OCI-LY1 (cell line): ENCODE results near the gene DSTYK.

Experiments used
- H2AFZ ChIP-seq: fragments of 200-600 bp; sonication (generic), shearing (Covaris generic); 2 replicates; pipeline ENCODE4 v1.6.0; 2014; ENCODE audit warnings: antibody characterized with exemption, mild to moderate bottlenecking, low read length
- H3F3A ChIP-seq: fragments of 200-600 bp; sonication (generic), shearing (Covaris generic); 2 replicates; pipeline ENCODE4 v1.6.0; 2014; ENCODE audit warnings: mild to moderate bottlenecking, antibody characterized with exemption, low read length, moderate library complexity; ENCODE audit not compliant: insufficient read depth
- H3K27ac ChIP-seq: fragments of 200-600 bp; sonication (generic); 2 replicates; pipeline ENCODE4 v1.5.1; 2014; ENCODE audit warnings: low read length, mixed run types, mild to moderate bottlenecking, low read depth; ENCODE audit not compliant: poor library complexity, severe bottlenecking
- H3K27me3 ChIP-seq: fragments of 200-600 bp; sonication (generic); 2 replicates; pipeline ENCODE4 v1.6.0; 2014; ENCODE audit warnings: antibody characterized with exemption, mild to moderate bottlenecking, low read length, moderate library complexity; ENCODE audit not compliant: insufficient read depth
- H3K36me3 ChIP-seq: fragments of 200-600 bp; sonication (generic); 2 replicates; pipeline ENCODE4 v1.6.1; 2014; ENCODE audit warnings: mild to moderate bottlenecking, antibody characterized with exemption, low read length, moderate library complexity, mixed read lengths; ENCODE audit not compliant: insufficient read depth
- H3K4me1 ChIP-seq: fragments of 200-600 bp; sonication (generic); 2 replicates; pipeline ENCODE4 v1.5.1; 2014; ENCODE audit warnings: mild to moderate bottlenecking, low read length, moderate library complexity; ENCODE audit not compliant: insufficient read depth, severe bottlenecking
- H3K4me2 ChIP-seq: fragments of 200-600 bp; sonication (generic), shearing (Covaris generic); 2 replicates; pipeline ENCODE4 v1.6.1; 2014; ENCODE audit warnings: low read length
- H3K4me3 ChIP-seq: fragments of 200-600 bp; sonication (generic); 2 replicates; pipeline ENCODE4 v1.5.1; 2014; ENCODE audit warnings: low read length, low read depth, mild to moderate bottlenecking, mixed read lengths; ENCODE audit not compliant: poor library complexity, severe bottlenecking
- H3K79me2 ChIP-seq: fragments of 200-600 bp; shearing (Covaris generic); 2 replicates; pipeline ENCODE4 v1.6.1; 2016; ENCODE audit warnings: mixed run types, low read length, mixed read lengths; ENCODE audit not compliant: insufficient read depth
- H3K9ac ChIP-seq: fragments of 200-600 bp; sonication (generic), shearing (Covaris generic); 2 replicates; pipeline ENCODE4 v1.6.1; 2014; ENCODE audit warnings: mild to moderate bottlenecking, low read length, mixed read lengths
- H3K9me2 ChIP-seq: fragments of 200-600 bp; sonication (generic), shearing (Covaris generic); 2 replicates; pipeline ENCODE4 v1.6.1; 2014; ENCODE audit warnings: low read depth, mild to moderate bottlenecking, low read length, mixed read lengths
- H3K9me3 ChIP-seq: fragments of 200-600 bp; shearing (Covaris generic); 2 replicates; pipeline ENCODE4 v1.6.1; 2014; ENCODE audit warnings: low read length, mixed read lengths
- H4K20me1 ChIP-seq: fragments of 200-600 bp; sonication (generic), shearing (Covaris generic); 2 replicates; pipeline ENCODE4 v1.6.0; 2016; ENCODE audit warnings: mild to moderate bottlenecking, low read length; ENCODE audit not compliant: insufficient read depth
- CTCF ChIP-seq: fragments of 200-600 bp; sonication (generic), shearing (Covaris generic); IDR thresholded peaks from 2 replicates; pipeline ENCODE4 v1.5.1; 2017; ENCODE audit warnings: mild to moderate bottlenecking, antibody characterized with exemption, low read length, moderate library complexity, mixed read lengths
- EZH2 ChIP-seq: fragments of 200-600 bp; sonication (generic), shearing (Covaris generic); IDR thresholded peaks from 2 replicates; pipeline ENCODE4 v1.8.0; 2017; ENCODE audit warnings: borderline replicate concordance, mixed run types, mild to moderate bottlenecking, antibody characterized with exemption, low read length, moderate library complexity, mixed read lengths

DSTYK gene

GRCh38 chr1:205169248-205169647, 42.3 kb downstream of the DSTYK start:
- H3K79me2 ChIP-seq = no peaks in the 10 kb centered on the region
- H3K4me2 ChIP-seq = no peak overlapping the region
- H2AFZ ChIP-seq = no peak overlapping the region
- H3K9ac ChIP-seq = no peak overlapping the region
- no peaks in the 10 kb centered on the region for H3K9me3 ChIP-seq
- no peak for TF ChIP-seq EZH2
- TF ChIP-seq CTCF = no peak
- H4K20me1 ChIP-seq = no peaks in the 10 kb centered on the region
- H3F3A ChIP-seq = no peaks in the 10 kb centered on the region
- no peak overlapping the region for H3K4me3 ChIP-seq
- H3K27me3 ChIP-seq = no peaks in the 10 kb centered on the region
- H3K9me2 ChIP-seq = no peaks in the 10 kb centered on the region
- no peaks in the 10 kb centered on the region for H3K4me1 ChIP-seq
- H3K36me3 ChIP-seq = no peaks in the 10 kb centered on the region
- H3K27ac ChIP-seq = no peak overlapping the region

GRCh38 chr1:205168291-205168690, 43.2 kb downstream of the DSTYK start:
- TF ChIP-seq CTCF = no peak
- no peak for TF ChIP-seq EZH2
- no peak overlapping the region for H2AFZ ChIP-seq
- no peak overlapping the region for H3K4me3 ChIP-seq
- H3K9ac ChIP-seq = no peak overlapping the region
- H3K4me2 ChIP-seq = no peak overlapping the region
- H3K9me3 ChIP-seq = no peaks in the 10 kb centered on the region
- H3K4me1 ChIP-seq = no peaks in the 10 kb centered on the region
- 0 out of 2 replicates have a peak, but pooled peaks cover 7% of the 10 kb centered on the region for H3K36me3 ChIP-seq
- no peaks in the 10 kb centered on the region for H3K27me3 ChIP-seq
- H3K27ac ChIP-seq = no peak overlapping the region
- no peaks in the 10 kb centered on the region for H4K20me1 ChIP-seq
- H3K79me2 ChIP-seq = no peaks in the 10 kb centered on the region
- no peaks in the 10 kb centered on the region for H3K9me2 ChIP-seq
- H3F3A ChIP-seq = no peaks in the 10 kb centered on the region

DNA sequence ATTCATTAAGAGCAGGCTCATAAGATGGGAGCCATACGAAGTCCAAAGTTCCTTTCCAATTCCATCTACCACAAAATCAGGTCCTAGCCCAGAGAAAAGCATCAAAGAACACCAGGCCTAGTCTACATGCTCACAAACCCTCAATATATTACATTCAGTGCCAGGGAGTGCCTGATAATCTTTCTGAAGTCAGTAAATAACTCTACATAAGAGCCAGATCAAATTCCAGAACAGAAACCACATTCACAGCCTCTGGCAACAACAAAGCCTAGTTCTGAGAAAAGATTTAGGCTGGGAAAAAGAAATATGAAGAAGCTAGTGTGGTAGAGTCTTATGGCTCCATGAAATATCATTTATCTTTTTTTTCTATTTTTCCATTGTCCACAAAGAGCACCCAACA, 49.2 kb downstream of the DSTYK start:
- no peaks in the 10 kb centered on the region for H3K79me2 ChIP-seq
- no peak overlapping the region for H2AFZ ChIP-seq
- no peak overlapping the region for H3K4me2 ChIP-seq
- H3K27ac ChIP-seq = no peak overlapping the region
- H4K20me1 ChIP-seq = no peaks in the 10 kb centered on the region
- TF ChIP-seq CTCF = no peak
- TF ChIP-seq EZH2 = no peak
- no peaks in the 10 kb centered on the region for H3K9me2 ChIP-seq
- H3K9ac ChIP-seq = no peak overlapping the region
- no peaks in the 10 kb centered on the region for H3F3A ChIP-seq
- H3K27me3 ChIP-seq = no peaks in the 10 kb centered on the region
- no peaks in the 10 kb centered on the region for H3K4me1 ChIP-seq
- peaks cover 44% of the 10 kb centered on the region for H3K36me3 ChIP-seq
- H3K4me3 ChIP-seq = no peak overlapping the region
- no peaks in the 10 kb centered on the region for H3K9me3 ChIP-seq
